ENCODE data around the gene HPSE. TPM values are rescaled to one million over a fixed set of nuclear protein-coding genes. Genes with fewer than 3 reads are reported as not detected.
"Not testable (repeated sequence)": the region's sequence is repeated elsewhere in the genome, so short reads cannot be mapped to it uniquely, and the experiment has no call there.

Gene HPSE
- total RNA-seq, 2 experiments from 2014 or later, result 17.8 to 19.0 TPM

DNA sequence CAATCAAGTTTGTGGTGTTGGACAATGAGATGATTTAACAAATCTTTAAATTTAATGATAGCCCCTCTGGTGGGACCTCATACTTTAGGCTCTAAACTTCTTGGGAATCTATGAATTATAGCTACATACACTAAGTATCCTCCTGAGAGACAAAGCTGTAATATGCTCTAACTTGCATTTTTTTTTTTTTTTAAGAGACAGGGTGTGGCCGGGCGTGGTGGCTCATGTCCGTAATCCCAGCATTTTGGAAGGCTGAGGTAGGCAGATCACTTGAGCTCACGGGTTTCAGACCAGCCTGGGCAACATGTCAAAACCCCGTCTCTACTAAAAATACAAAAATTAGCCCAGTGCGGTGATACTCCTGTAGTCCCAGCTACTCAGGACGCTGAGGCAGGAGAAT is 26.7 kb downstream of the HPSE start:
- ChIA-PET CTCF (interaction anchor here (1.2 kb wide), 1 partner anchor 27 kb away, joined by 3 read pairs; no protein-coding TSS in a partner anchor), POLR2A (no interaction called here)
- Mint-ChIP-seq H3K27me3 (ENCODE audit: low read depth) (no peaks in the 10 kb centered on the region), H3K4me3 (no peak overlapping the region), H3K9me3 (ENCODE audit: insufficient read depth) (no peaks in the 10 kb centered on the region), H3K4me1 (ENCODE audit: low read depth) (no peaks in the 10 kb centered on the region), H3K27ac (no peak overlapping the region), H3K36me3 (ENCODE audit: low read depth) (peaks cover 46% of the 10 kb centered on the region)
- ATAC-seq, result no peak
- DNase-seq, result no peak

DNA sequence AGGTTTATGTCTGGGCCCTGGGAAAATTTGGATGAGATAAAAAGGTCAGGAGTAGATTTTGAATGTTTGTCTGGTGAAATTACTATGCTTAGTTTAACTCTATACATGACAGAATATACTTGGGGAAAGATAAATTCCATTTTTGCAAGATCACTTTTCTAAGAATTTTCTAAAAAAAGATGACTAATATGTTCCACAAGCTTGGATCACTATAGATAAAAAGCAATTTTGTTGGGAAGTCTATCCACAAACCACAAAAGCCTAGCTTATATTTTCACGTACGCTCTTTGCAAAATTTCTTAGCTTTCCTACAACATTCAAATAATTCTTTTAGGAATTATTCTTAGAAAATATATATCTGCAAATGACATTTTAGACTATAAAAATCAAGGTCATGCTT is 29.5 kb downstream of the HPSE start:
- DNase-seq (no peak), ATAC-seq (no peak)
- H3K9me3 Mint-ChIP-seq (ENCODE audit: insufficient read depth), result no peaks in the 10 kb centered on the region
- no peaks in the 10 kb centered on the region for H3K4me1 Mint-ChIP-seq (ENCODE audit: low read depth)
- POLR2A ChIA-PET, result no interaction called here
- H3K4me3 Mint-ChIP-seq, result no peak overlapping the region
- peaks cover 41% of the 10 kb centered on the region for H3K36me3 Mint-ChIP-seq (ENCODE audit: low read depth)
- CTCF ChIA-PET, result interaction anchor here (1.4 to 1.7 kb wide), 3 partner anchors 15 to 234 kb away, joined by 4 to 5 read pairs (median 5); no protein-coding TSS in a partner anchor
- H3K27me3 Mint-ChIP-seq (ENCODE audit: low read depth), result no peaks in the 10 kb centered on the region
- H3K27ac Mint-ChIP-seq, result no peak overlapping the region

DNA sequence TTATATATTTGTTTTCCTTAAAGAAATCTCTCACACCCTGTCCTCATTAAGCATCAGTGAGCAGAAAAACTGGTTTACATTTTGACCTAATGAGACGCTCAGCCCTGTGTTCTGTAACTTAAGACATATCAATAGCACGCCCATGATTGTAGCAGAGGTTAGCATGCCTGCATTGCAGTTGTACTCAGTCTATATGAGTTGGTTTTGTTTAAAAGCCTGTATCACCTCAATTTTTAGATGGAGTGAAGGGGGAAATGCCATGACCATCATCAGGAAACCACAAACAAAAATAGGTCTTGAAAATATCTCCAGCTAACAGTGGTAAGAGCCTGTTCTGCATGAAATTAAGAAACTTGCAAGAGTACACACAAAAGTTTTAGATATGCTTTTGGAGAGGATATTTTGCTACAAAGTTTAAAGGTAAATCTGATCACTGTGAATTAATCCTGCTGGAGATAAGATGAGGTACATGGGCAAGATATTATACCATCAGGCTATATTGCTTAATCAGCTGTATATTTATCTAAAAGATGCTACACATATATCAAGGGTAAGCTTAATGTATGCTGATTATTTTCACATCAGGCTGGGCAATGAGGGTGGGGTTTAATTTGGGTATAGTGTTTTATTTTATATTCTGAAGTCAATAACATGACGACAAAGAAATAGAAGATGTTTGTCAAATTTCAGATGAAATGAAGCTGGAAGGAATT is 36.9 kb downstream of the HPSE start:
- ChIA-PET CTCF (interaction anchor here (0.8 to 1.2 kb wide), 6 partner anchors 14 to 227 kb away, joined by 3 to 5 read pairs (median 3); partner anchors contain the start of gene COQ2), POLR2A (interaction anchor here (1.9 kb wide), 1 partner anchor 14 kb away, joined by 13 read pairs; the partner anchor contains the start of gene COQ2)
- Mint-ChIP-seq H3K4me3 (peak overlapping the region; percentile 19), H3K9me3 (ENCODE audit: insufficient read depth) (no peaks in the 10 kb centered on the region), H3K4me1 (ENCODE audit: low read depth) (peaks cover 17% of the 10 kb centered on the region), H3K27ac (peak overlapping the region; percentile 44), H3K36me3 (ENCODE audit: low read depth) (peaks cover 21% of the 10 kb centered on the region), H3K27me3 (ENCODE audit: low read depth) (no peaks in the 10 kb centered on the region)
- DNase-seq (peak; percentile 29), ATAC-seq (peak; percentile 76)

DNA sequence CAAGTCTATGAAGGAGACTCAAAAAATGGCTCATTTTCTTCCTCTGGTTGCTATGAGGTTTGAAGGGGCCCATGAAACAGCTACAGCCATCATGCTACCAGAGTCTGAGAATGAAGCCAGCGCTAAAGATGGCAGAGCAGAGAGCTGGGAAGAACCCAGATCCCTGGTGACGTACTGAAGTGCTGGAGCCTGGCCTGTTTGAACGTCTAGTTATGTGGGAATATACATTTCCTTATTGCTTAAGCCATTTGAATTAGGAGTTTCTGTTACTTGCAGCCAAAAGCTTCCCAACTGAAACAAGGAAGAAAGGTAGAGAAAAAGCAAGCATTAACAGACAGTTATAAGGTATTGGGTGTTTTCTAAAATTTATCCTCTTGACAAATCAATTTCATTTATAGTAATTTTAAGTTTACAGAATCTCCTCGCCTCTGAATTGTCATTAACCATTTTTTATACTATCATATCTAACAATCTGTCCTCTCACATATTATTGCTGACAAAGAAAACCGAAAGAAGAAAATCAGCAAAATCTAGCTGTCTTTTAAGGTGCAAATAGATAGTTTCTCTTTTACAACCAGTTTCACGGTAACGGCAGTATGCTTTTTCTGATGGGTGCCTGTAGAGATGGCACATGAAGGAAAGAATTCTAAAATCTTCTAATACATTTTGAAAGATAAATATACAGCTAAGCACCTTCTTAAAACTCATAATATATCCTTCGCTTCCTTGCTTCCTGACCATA is 41.2 kb downstream of the HPSE start:
- H3K27me3 Mint-ChIP-seq (ENCODE audit: low read depth), result no peaks in the 10 kb centered on the region
- H3K4me3 Mint-ChIP-seq, result no peak overlapping the region
- ChIA-PET CTCF (interaction anchor here (2.2 to 2.5 kb wide), 2 partner anchors 9 to 13 kb away, joined by 11 to 15 read pairs; partner anchors contain the start of gene COQ2), POLR2A (interaction anchor here (2.2 kb wide), 1 partner anchor 9 kb away, joined by 10 read pairs; the partner anchor contains the start of gene COQ2)
- H3K36me3 Mint-ChIP-seq (ENCODE audit: low read depth), result peaks cover 10% of the 10 kb centered on the region
- ATAC-seq, result no peak
- no peak overlapping the region for H3K27ac Mint-ChIP-seq
- DNase-seq, result no peak
- H3K9me3 Mint-ChIP-seq (ENCODE audit: insufficient read depth), result peaks cover 4% of the 10 kb centered on the region
- H3K4me1 Mint-ChIP-seq (ENCODE audit: low read depth), result peaks cover 13% of the 10 kb centered on the region

DNA sequence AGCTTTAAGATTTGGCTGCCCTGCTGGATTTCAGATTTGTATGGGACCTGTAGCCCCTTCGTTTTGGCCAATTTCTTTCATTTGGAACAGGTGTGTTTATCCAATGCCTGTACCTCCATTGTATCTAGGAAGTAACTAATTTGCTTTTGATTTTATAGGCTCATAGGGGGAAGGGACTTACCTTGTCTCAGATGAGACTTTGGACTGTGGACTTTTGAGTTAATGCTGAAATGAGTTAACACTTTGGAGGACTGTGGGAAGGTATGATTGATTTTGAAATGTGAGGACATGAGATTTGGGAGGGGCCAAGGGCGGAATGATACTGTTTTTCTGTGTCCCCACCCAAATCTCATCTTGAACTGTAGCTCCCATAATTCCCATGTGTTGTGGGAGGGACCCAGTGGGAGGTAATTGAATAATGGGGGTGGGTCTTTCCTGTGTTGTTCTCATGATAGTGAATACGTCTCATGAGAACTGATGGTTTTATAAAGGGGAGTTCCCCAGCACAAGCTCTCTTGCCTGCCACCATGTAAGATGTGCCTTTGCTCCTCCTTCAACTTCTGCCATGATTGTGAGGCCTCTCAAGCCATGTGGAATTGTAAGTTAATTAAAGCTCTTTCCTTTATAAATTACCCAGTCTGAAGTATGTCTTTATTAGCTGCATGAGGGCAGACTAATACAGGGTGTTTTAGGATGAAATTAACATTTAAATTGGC is 44.4 kb downstream of the HPSE start:
- CTCF ChIA-PET, result interaction anchor here (1.2 to 1.8 kb wide), 3 partner anchors 10 to 71 kb away, joined by 3 to 6 read pairs (median 5); no protein-coding TSS in a partner anchor
- not testable (repeated sequence) for H3K9me3 Mint-ChIP-seq (ENCODE audit: insufficient read depth)

DNA sequence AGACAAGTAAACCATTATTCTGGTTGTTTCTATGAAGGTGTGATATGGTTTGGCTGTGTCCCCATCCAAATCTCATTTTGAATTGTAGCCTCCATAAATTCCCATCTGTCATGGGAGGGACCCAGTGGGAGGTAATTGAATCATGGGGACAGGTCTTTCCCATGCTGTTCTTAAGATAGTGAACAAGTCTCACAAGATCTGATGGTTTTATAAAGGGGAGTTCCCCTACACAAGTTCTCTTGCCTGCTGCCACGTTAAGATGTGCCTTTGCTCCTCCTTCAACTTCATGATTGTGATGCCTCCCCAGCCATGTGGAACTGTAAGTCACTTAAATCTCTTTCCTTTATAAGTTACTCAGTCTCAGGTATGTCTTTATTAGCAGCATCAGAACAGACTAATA is 46.3 kb downstream of the HPSE start:
- H3K27me3 Mint-ChIP-seq (ENCODE audit: low read depth); DNase-seq; H3K36me3 Mint-ChIP-seq (ENCODE audit: low read depth); H3K27ac Mint-ChIP-seq; ATAC-seq; H3K9me3 Mint-ChIP-seq (ENCODE audit: insufficient read depth); H3K4me3 Mint-ChIP-seq; POLR2A ChIA-PET; CTCF ChIA-PET: not testable (repeated sequence)
- H3K4me1 Mint-ChIP-seq (ENCODE audit: low read depth), result peaks cover 20% of the 10 kb centered on the region

More for the DNA sequence above, 44.4 kb downstream of the HPSE start:
- H3K36me3 Mint-ChIP-seq (ENCODE audit: low read depth); H3K27ac Mint-ChIP-seq; H3K4me3 Mint-ChIP-seq; H3K4me1 Mint-ChIP-seq (ENCODE audit: low read depth); DNase-seq; H3K27me3 Mint-ChIP-seq (ENCODE audit: low read depth); ATAC-seq; POLR2A ChIA-PET: not testable (repeated sequence)

DNA sequence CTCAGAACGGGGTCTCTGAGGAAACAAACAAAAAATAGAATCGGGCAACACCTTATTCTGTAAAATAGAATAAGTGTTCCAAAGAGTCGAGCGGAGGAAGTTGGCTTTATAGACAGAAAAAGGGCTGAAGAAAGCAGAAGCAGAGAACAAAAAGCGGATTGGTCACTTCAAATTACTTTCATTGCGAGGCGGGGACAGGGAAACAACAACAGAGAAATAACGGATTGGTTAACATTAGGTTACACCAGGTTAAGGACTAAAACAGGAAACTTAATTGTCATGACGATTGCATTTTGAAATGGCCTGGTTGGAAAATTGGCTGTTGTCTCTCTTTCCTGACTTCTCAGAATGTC is 49.6 kb downstream of the HPSE start:
- H3K4me3 Mint-ChIP-seq, result peak overlapping the region; percentile 97
- POLR2A ChIA-PET, result interaction anchor here (0.6 to 2.7 kb wide), 24 partner anchors 8 to 856 kb away, joined by 3 to 20 read pairs (median 4); partner anchors contain the start of genes COPS4, HELQ and MRPS18C
- H3K4me1 Mint-ChIP-seq (ENCODE audit: low read depth), result peaks cover 49% of the 10 kb centered on the region
- CTCF ChIA-PET, result interaction anchor here (0.6 to 6.5 kb wide), 38 partner anchors 8 to 432 kb away, joined by 3 to 82 read pairs (median 6); partner anchors contain the start of genes COPS4, HELQ, HPSE and LIN54
- peaks cover 4% of the 10 kb centered on the region for H3K36me3 Mint-ChIP-seq (ENCODE audit: low read depth)
- no peaks in the 10 kb centered on the region for H3K27me3 Mint-ChIP-seq (ENCODE audit: low read depth)
- peak overlapping the region; percentile 100 for H3K27ac Mint-ChIP-seq
- H3K9me3 Mint-ChIP-seq (ENCODE audit: insufficient read depth), result no peaks in the 10 kb centered on the region
- ATAC-seq (peak; percentile 32), DNase-seq (peak; percentile 63)

DNA sequence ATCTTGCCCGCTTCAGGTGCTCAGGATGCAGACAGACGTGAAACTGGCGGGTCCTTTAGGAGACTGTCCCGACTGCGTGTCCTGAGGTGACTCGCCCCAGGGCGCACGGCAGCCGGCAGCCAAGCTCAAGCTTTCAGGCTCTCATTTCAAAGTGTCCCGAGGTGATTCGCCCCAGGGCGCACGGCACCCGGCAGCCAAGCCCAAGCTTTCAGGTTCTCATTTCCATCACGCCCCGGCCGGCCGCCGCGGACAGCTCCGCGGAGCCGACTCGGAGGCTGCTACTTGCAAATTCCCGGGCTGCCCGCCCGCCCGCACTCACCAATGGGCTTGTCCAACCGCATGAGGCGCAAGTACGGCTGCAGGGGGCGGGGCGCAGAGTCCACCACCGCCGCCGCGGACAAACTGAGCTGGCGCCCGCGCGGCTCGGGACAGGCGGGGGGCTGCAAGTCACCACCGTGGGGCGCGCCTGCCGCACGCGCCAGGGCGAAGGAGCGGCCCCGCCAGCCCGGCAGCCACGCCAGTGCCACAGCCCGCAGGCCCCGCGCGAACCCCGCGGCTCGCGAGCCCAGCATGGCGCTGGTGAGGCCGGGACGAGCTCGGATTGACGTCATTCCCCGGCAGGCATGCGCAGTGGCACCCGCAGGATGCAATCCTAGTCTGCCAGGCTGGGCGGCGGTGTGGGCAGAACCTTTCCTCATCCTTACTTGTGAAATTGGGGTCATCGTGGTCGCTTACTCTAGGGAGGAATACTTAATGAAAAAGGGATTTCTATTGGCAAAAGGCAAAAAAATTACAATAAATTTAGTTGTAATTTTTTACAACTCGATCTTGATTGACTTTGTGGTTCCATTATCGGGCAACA is 50.2 kb downstream of the HPSE start, which contains the start of gene COQ2:
COQ2 (minus strand) TSS at position 606 of the 862 bp plus-strand sequence; CDS start at position 572, 34 bp downstream.
- H3K36me3 Mint-ChIP-seq (ENCODE audit: low read depth), result peaks cover 6% of the 10 kb centered on the region
- peak within 1 kb of the TSS; percentile 97 for H3K4me3 Mint-ChIP-seq
- peak; percentile 94 for ATAC-seq
- peaks cover 49% of the 10 kb centered on the region for H3K4me1 Mint-ChIP-seq (ENCODE audit: low read depth)
- no peaks in the 10 kb centered on the region for H3K9me3 Mint-ChIP-seq (ENCODE audit: insufficient read depth)
- ChIA-PET CTCF (interaction anchor here (0.6 to 6.5 kb wide), 47 partner anchors 8 to 485 kb away, joined by 3 to 82 read pairs (median 5); partner anchors contain the start of genes COPS4, HELQ, HPSE and LIN54), POLR2A (interaction anchor here (0.6 to 2.7 kb wide), 28 partner anchors 9 to 855 kb away, joined by 3 to 20 read pairs (median 3); partner anchors contain the start of genes COPS4, HELQ, HPSE and MRPS18C)
- peak; percentile 96 for DNase-seq
- H3K27me3 Mint-ChIP-seq (ENCODE audit: low read depth), result no peaks in the 10 kb centered on the region
- H3K27ac Mint-ChIP-seq, result peak within 1 kb of the TSS; percentile 100

DNA sequence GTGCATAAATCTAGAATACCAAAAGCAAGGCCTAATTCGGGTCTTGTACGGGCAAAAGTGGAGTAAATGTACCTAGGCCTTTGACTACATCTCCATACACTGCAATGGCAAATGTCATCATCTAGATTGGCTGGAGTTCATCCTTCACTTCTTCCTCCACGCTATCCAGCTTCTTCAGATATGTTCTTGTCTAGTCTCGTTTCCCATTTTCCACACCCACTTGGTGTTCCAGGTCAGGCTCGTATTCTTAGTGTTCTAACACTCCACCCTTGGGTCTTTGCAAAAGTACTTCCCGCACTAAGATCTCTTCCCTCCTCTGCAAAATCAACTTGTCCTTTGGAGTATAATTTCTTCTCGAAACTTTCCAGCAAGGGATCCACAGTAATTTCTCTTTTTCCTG is 51.5 kb downstream of the HPSE start:
- peak overlapping the region; percentile 83 for H3K4me3 Mint-ChIP-seq
- ATAC-seq, result no peak
- peaks cover 49% of the 10 kb centered on the region for H3K4me1 Mint-ChIP-seq (ENCODE audit: low read depth)
- peaks cover 13% of the 10 kb centered on the region for H3K36me3 Mint-ChIP-seq (ENCODE audit: low read depth)
- ChIA-PET CTCF (interaction anchor here (0.7 to 6.5 kb wide), 29 partner anchors 10 to 484 kb away, joined by 3 to 82 read pairs (median 6); partner anchors contain the start of genes COPS4, LIN54, PLAC8 and SCD5), POLR2A (interaction anchor here (0.9 to 2.0 kb wide), 7 partner anchors 10 to 248 kb away, joined by 3 to 13 read pairs (median 5); partner anchors contain the start of genes COPS4, HELQ, HPSE and MRPS18C)
- no peak for DNase-seq
- no peak overlapping the region for H3K27ac Mint-ChIP-seq
- H3K27me3 Mint-ChIP-seq (ENCODE audit: low read depth), result no peaks in the 10 kb centered on the region
- no peaks in the 10 kb centered on the region for H3K9me3 Mint-ChIP-seq (ENCODE audit: insufficient read depth)

DNA sequence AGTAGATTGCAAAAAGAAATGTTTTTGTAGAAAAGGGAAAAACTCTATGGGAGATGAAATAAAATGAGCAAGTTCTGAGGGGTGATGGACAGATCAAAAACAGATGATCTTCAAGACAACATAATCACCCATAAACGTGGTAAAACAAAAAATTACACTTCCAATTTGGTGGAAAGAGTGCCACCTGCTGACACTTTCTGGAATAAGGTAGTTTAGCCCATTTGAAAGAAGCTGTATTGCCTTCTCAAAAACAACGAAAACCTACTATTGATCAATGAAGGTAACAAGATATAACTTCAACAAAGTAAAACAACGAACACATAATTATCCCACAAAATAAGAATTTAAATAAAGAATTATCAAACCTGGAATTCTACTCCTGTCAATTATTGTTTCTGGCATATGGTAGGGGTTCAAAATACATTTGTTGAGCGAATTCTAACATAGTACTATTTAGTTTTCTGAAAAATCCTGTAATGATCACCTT is 52.6 kb downstream of the HPSE start:
- ChIA-PET POLR2A (interaction anchor here (0.6 to 2.0 kb wide), 2 partner anchors 29 to 247 kb away, joined by 5 to 8 read pairs; partner anchors contain the start of gene COPS4), CTCF (interaction anchor here (0.6 to 6.5 kb wide), 36 partner anchors 10 to 386 kb away, joined by 3 to 82 read pairs (median 4); partner anchors contain the start of genes COPS4, HELQ, HPSE and PLAC8)
- DNase-seq, result peak; percentile 84
- Mint-ChIP-seq H3K27me3 (ENCODE audit: low read depth) (no peaks in the 10 kb centered on the region), H3K27ac (no peak overlapping the region), H3K4me1 (ENCODE audit: low read depth) (peaks cover 52% of the 10 kb centered on the region), H3K36me3 (ENCODE audit: low read depth) (peaks cover 20% of the 10 kb centered on the region), H3K9me3 (ENCODE audit: insufficient read depth) (no peaks in the 10 kb centered on the region), H3K4me3 (peak overlapping the region; percentile 15)
- ATAC-seq, result no peak

Data from activated CD8-positive, alpha-beta T cell treated with anti-CD3 and anti-CD28 coated beads, Interleukin-2, amount 10 ng/mL, durations not matched to agents 7 days and 5 days (primary cell).